HG03045 (cell line): ENCODE data around the gene CHML.

Experiments used
- ATAC-seq: cut with Tn5 transposase; IDR thresholded peaks from one replicate; pipeline ENCODE4 v1.9.1; 2021; ENCODE audit warnings: mild to moderate bottlenecking, moderate library complexity; ENCODE audit not compliant: unreplicated experiment

The CHML gene

DNA sequence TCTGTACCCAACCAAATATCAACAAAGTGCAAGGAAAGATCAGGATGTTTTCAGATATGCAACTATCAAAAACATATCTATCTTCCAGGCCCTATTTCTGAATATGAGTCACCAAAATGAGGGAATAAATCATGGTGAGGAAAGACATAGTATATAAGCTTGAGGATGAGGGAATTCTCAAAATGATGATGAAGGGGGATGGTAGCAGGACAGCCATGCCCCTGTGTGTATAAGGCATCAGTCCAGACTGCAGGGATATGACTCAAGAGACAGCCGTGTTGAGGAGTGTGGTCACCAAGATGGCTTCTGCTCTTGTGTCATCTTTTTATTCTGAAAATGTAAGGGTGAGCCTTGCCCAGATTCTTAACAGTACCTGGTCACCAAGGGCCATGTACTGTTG, 7.5 kb upstream of the CHML start:
- no peak for ATAC-seq

DNA sequence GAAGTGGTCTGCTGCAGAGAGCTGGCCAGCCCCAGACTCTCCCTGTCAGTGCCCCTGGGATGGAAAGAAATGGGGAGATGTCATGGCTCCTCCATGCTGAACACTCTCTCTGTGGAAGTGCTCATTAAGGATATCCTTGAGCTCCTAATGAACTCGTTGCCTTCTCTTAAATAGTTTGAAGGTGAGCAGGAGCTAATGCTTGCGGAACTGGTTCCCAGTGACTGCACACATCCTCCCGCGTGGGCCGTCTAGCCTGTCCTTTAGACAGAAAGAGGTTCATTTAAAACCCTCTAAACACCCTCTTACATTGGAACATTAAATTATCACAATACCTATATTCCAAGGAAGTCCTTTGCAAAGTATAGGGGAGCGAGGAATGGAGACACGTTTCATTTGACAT, 6.0 kb upstream of the CHML start:
- ATAC-seq = no peak

DNA sequence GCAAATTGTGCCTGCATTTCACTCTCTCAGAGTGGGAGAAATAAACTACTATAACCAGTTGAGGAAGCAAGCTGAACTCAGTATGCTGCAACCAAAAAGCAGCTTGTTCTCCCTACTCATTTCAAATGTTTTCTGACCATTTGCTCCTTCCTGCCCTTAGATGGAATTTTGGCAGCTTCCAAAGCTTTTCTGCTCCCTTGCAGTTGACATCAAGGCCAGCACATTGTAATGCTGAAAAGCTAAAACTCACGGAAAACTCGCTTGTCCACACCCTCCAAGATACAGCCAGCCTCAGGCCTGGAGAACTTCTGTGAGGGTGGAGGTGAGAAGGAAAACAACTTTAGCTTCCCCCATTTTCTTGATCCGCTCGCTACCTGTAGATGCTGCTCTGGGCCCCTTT, 5.0 kb upstream of the CHML start:
- no peak for ATAC-seq

DNA sequence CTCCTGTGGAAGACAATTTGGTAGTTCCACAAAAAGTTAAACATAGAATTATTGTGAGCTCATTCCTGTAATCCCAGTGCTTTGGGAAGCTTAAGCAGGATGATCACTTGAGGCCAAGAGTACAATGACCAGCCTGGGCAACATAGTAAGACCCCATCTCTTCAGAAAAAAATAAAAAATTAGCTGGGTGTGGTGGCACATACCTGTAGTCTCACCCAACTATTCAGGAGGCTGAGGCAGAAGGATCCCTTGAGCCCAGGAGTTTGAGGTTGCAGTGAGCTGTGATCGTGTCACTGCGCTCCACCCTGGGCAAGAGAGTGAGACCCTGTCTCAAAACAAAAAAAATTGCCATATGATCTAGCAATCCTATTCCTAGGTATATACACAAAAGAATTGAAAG, 4.1 kb upstream of the CHML start:
- no peak for ATAC-seq

DNA sequence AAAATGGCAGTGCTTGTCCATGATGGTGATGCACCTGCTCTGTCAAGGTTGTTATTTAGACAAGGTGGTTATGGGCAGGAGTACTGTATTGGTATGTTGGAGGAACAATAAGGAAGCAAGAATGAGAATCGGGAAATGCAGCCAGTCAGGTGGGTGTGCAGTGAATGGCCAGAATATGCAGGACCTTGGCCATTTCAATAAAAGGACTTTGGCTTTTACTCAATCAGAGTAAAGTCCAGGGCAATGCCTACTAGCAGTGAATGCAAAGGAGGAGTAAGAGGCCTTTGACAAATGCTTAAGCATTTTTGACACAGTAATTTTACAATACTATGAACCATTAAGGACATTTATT, 2.4 kb upstream of the CHML start:
- no peak for ATAC-seq

DNA sequence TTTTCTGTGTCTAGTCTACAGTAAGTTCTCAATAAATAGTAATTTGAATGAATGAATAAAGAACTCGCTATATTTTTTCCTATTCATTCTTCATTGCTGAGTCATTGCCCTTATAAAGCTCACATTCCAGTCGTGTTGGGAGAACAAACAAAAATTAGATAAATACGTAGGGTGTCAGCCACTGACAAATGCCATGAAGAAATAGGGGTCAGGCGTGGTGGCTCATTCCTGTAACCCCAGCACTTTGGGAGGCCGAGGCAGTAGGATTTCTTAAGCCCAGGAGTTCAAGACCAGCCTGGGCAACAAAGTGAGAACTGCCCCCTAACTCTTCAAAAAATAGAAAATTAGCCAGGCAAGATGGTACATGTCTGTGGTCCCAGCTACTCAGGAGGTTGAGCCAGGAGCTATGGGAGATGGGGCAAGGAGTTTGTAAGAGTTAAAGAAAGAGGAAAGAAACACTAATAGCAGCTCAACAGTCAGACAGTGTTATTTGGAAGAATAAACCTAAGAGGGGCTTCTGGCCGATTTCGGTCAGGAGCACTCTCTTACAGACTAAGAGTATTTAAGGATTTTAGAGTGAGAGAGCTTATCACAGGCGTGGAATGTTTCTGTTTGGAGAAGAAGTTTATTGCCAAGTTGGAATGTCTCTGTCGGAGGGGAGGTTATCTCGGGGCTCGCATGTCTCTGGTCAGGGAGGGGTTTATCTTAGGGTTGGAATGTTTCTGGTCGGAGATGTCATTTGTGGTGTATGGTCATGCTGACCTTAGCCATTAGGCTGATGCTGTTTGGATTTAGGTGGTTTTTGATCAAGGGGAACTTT, 1.8 kb upstream of the CHML start:
- ATAC-seq = no peak

DNA sequence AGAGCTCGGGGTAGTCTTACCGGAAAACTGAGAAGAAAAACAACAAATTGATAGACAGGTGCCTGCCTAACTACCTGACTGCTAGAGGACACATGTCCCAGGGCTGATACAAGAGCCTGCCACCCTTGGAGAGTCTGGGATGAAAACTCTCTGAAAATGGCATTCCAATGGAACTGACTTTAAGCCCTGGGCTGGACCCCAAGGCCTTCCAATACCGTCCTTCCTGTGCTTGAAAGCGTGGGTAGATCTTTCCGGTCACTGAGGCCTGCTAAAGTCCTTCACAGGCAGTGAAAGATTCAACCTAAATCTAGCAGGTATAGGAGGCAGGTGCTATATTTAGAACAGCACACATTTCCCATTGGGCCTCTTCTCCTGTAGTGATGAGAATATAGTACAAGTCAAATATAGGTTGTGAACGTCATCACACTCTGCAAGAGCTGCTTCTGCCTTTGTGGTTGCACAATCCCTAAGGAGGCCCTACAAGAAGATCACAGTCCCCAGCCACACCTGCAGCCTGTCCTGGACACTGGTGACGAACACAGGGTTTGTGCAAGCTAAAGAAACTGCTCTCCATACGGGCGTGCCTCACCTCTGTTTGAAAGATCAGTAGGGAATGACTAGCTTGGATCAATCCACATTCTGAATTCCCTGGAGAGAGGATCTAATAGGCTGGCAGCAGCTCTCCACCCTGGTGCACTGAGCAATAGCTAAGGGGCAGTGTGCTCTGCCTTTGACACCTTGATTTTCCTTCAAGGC, 876 bp upstream of the CHML start:
- ATAC-seq = no peak

DNA sequence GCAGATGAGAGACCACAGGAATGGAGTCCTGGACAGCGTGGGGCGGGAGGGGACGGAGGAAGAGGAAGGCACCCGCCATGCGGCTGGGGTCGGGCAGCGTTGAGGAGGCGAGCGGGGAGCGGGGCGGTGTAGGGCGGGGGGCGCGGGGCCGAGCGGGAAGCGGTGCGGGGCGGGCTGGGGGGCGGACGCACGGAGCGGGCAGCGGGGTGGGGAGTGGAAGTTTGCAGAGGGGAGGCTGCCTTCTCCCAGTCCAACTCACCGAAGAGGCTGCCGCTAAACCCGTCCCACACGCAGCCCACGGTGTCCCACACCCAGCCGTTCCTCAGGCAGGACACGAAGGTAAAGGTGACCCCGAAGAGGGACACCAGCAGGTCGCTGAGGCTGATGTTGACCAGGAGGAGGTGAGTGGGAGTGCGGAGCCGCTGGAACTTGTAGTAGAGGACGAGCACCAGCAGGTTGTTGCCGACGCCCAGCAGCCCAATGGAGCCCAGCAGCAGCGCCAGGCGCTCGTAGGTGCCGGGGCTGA, 483 bp downstream of the CHML start:
- ATAC-seq = peak; percentile 47

DNA sequence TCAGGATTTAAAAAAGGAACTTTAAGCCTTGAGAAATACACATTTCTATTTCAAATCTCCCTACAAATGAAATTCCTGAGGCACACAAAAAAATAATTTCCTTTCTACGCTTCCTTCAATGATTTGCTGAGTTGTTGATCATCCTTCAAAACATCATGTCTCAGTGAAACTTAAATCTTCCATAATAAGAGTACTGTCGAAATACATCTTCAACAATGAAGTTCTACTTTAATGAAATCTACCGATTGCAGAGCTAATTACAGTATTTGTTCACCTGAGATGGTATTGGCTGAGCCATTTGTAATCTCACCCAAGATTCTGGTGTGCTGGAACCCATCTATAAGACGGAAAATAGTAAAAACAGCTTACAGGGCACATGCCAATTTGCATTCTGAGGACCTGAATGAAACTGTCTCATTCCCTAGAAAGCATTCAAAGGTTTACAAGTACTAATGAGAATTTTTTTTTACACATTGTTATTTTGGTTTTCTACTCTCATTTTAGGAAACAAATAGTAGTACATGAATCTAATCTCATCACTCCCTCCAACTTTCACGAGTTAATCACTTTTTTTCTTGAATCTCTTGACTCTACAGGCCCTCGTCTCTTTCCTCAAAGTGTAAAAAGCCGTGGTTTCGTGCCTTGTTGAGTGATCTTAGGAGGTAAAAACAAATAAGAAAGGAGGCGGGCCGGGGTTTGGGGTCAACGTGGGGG, 1.1 kb downstream of the CHML start:
- ATAC-seq = no peak

DNA sequence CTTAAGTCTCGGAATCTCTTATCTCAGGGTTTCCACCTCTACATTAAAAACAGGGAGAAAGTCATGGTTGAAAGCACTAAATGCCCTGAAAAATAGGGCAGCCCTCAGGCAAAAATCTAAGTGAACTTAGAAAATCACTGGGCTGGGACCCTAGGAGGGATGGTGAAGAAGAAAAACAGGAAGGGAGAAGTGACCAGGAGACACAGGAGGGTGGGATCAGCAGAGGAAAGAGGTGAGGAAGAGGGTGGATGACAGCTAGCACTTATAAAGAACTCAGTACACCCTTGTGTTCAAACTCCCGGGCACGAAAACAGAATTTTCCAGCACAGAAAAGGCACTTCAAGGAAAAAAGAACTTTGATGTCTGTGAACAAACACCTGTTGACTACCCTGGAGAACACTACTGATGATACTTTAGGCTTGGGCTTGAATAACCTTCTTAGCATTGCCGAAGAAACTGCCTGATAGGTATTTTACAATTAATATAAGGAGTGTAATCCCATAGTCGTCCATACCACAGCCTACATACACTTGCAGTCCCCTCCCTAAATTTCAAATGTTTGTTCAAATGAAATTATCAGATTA, 2.0 kb downstream of the CHML start:
- ATAC-seq = no peak

DNA sequence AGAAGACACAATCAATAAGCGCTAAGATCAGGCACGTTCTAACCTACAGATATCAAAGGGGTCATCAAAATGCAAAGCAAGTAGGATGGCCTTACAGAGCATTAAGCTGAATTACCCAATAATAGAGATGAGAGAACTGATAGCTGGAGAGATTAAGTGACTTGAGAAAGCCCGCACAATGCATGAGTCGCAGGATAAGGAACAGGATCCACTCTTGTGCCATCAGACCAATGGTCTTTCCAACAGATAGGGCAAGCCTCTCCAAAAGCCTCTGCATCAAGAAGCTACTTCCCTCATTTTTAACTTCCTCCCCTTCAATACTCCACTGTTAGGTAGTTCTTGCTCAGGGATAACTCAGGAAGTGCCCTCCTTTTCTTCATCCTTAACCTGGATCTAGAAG, 2.6 kb downstream of the CHML start:
- no peak for ATAC-seq

DNA sequence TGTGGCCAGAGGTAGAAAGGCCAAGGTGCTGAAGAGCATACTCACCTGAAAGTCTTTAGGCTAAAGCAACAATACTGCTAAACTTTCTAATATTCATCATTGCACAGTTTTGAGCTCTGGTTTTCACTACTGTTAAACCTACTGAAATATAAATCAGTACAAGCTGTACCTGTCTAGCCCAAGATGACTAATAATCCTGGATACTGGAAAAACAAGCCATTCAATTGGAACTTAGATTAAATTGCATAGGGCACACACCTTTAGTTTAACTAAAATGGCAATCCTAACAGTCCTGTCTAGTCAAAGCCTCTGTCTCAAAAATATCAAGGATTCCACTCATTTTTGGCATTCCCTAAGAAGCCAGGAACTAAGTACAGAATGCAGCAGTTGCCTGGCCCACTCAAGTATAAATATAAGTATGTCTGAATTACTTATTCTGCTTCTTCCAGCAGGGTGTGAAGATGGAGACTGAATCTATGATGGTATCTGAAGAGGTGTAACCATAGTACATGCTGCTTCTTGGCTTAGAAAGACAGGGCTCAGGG, 3.1 kb downstream of the CHML start:
- no peak for ATAC-seq

DNA sequence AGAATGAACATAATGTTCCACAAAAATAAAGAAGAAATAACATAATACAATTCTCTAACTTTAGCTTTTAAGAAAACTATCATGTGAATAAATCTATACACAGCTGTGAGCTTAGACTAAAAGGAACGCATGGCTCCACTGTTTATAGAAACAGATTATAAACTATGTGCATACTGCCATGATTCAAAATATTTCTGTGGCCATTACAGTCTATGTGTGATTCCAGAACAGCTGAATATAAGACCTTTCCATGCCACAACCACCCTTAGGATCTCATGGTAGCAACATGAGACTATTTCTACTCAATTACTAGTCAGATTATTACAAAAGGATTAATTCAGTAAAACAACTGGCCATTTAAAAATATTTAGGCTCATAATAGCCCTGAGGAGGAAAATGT, 3.9 kb downstream of the CHML start:
- ATAC-seq = no peak

DNA sequence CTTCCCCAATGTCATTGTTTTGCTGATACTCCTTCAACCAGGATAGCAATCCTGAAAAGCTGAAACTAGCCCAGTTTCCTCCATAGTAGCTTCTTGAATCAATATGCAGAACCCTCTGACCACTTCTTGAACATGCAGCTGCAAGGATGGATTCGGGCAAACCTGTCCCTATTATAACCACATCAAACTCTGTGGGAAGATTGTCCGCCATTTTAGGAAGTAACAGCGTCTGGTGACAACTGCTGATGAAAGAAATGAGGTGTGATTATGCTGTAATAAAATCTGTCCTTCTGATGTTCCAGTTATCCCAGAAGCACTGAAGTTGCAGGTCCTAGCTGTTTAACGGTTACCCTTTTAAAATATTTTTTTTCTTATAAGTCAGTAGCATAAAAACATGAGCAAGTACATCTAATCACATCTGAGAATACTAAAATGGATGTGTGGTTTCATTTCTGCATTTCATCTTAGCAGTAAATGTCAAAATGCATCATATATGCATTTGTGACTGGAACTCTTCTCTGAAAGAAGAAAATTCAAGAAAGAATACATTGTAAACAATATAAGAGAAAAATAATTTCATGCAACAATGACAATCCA, 4.5 kb downstream of the CHML start:
- no peak for ATAC-seq

DNA sequence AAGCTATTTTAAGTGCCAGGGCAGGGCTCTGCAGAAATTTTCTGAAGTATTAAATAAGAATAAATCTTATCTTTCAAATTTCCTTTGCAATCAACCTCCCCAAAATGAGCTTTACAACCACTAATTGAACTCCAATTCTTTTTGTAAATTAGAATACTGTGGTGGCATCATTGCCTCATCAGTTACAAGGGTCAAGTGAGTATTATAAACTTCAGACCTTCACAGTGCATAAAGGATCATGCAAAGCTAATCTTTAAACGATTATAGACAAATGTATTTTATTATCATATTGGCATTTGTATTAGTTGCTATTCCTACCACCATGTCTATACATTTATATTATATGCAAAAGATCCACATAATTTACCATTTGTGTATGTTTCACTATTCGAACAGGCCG, 7.2 kb downstream of the CHML start:
- ATAC-seq = no peak

DNA sequence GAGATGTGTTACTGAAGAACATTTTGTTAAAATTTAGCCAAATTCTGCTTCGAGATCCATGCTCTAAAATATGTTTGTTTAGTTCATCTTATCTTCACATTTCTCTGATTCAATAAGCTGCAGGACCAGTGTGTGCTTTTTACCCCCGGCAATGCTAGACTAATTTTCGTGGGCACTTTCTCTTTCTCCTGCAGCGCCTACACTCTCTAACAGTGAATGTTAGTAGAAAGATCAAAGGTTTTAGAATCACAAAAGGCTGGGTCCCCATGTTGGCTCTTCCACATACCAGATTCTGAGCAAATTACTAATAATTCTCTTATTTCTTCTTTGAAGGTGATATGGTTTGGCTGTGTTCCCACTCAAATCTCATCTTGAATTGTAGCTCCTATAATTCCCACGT, 8.5 kb downstream of the CHML start:
- ATAC-seq = no peak

DNA sequence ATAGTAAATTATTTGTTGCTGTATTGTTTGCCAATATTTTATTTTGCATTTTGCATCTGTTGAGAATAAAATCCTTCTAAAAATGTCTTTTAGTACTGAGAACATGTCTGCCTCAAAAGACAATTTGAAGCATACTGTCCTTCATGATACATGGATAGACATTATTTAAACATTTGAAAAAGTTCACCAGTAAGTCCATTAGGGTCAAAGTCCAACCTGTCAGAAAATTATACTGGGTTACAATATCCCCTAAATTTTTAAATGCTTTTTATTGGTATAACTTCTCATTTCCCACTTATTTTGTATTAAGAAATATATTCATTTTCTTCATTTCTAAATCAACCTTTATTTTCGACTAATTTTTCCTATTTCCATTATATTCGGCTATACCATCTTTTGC, 9.3 kb downstream of the CHML start:
- ATAC-seq = no peak

DNA sequence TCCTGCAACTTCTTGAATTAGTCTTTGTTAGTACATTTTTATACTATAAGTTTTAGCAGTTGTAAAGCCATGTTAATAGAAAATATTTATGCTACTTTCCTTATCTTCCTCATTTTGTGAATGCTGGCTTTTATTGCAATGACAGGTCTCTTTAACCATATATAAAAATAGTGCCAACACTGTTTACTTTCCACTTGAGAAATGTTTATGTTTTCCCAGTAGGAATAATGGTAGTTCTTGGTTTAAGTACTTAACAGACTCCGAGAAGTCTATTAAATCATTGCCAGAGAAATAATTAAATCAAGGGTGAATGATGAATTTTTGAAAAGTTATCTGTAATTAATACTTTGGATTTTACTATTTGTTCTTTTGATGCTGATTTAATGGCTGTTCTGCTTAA, 9.7 kb downstream of the CHML start:
- no peak for ATAC-seq

DNA sequence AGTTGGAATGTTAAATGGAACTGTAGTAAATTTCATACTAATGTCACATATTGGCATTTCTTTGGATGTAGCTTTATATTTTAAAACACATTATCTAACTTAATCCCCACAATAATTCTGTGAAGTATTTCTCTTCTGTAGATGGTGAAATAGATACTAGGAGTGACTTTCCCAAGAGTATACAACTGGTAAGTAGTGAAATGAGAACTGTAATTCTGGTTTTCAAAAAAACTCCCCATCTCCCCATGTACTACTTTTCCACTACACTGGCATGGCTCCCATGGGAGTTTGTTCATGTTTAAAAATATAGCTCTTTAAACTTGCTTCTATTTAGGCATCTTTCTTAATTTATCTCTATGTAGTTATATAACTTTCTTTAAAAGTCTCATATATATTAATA, 10.2 kb downstream of the CHML start:
- no peak for ATAC-seq

DNA sequence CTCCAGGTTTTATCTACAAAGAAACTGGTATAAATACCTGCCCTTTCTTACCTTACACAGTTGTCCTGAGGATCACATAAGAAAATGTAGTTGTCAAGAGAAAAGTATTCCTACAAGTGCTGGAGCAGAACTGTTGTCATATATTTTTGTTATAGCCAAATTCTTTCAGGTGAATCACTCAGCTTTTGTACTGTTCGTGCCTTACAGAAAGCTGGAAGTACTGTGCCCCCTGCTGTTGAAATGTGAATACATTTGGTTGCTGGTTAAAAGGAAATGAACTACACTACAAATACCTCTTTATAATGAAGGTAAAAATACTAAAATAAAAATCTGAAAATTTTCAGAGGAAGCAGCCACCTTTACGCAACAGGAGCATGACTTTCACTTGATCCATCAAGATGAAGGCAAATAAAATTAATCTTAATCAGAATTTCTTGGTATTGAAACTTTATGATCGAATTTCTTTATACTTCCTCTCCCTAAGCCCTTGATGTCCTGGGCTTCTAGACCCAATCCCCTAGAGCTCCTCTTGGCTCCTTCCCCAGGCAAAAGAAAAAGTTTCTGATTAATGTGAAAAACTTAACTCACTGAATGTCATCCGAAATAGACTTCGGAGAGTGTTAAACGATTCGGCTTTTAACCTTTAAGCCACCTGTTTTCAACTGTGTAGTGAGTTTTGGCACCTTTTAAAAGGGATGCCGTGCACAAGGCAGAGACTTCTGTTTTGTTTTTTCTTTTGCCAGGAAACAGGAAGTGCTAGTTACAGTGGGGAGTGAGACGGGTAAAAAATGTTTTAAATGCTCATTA, 12.5 kb downstream of the CHML start:
- peak; percentile 75 for ATAC-seq
